ENCODE measurements around the gene WDR26. TPM values are rescaled to one million over a fixed set of nuclear protein-coding genes. Genes with fewer than 3 reads are reported as not detected.

WDR26 gene
- total and polyA plus RNA-seq, 8 donors, result 17.6 to 40.9 (median 22.1) TPM

DNA sequence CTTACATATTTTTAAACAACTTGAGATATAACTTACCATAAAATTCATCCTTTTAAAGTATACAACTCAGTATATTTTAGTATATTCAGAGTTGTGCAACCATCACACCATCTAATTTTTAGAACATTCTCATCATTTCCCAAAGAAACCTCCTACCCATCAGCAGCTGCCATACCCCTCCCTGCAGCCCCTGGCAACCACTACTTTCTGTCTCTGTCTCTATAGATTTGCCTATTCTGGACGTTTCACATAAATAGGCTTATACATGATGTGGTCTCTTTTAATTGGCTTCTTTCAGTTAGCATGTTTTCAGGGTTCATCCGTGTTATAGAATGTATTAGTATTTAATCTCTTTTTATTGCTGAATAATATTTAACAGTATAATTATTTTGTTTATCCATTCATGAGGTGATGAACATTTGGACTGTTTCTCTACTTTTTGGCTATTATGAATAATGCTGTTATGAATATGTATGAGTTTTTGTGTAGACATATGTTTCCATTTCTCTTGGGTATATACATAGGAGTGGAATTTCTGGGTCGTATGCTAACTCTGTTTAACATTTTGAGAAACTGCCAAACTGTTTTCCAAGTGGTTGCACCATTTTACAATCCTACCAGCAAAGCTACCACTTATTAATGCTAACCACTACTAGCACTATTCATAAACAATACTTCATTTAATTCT, 29.5 kb downstream of the WDR26 start:
- Histone ChIP-seq H3K36me3 (peaks cover 0 to 75% (median 10%) of the 10 kb centered on the region in 3 donors), H3K4me1 (no peaks in the 10 kb centered on the region), H3K27ac (no peak overlapping the region), H3K27me3 (no peaks in the 10 kb centered on the region), H3K4me3 (no peak overlapping the region), H3K9me3 (no peaks in the 10 kb centered on the region)
- TF ChIP-seq, protein P1, sequence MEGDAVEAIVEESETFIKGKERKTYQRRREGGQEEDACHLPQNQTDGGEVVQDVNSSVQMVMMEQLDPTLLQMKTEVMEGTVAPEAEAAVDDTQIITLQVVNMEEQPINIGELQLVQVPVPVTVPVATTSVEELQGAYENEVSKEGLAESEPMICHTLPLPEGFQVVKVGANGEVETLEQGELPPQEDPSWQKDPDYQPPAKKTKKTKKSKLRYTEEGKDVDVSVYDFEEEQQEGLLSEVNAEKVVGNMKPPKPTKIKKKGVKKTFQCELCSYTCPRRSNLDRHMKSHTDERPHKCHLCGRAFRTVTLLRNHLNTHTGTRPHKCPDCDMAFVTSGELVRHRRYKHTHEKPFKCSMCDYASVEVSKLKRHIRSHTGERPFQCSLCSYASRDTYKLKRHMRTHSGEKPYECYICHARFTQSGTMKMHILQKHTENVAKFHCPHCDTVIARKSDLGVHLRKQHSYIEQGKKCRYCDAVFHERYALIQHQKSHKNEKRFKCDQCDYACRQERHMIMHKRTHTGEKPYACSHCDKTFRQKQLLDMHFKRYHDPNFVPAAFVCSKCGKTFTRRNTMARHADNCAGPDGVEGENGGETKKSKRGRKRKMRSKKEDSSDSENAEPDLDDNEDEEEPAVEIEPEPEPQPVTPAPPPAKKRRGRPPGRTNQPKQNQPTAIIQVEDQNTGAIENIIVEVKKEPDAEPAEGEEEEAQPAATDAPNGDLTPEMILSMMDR (IDR thresholded peaks at IDR 0.05), result no peak
- 73 to 79% methylated on average over 3 of the region's 3 CpGs for WGBS, 2 donors
- intact Hi-C loops (cut with DNase I), result no loop called here
- DNase-seq (no peak), ATAC-seq (no peak), FAIRE-seq (no peak)

DNA sequence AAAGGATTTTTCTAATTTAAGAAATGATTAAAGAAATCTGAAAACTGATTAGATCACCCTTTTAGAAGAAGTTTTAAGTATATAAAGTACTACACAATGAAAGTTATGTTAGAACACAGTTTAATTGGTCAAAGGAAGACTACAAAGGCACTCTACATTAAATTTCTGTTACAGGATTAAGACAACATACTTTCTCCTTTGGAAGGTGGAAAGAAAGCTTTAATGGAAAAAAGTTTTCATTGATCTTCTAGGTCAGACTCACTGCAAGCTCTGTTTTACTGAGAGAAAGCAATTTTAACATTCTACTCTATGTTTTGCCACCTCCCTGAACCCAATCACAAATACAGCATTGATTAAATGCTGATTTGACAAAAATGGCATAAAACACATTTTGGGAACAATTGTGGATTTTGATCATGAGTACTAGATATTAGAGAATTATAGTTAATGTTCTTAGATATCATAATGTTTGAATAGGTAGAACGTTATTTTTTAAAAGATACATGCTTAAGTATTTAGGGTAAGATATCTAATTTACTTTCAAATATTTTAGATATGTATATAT, 32.0 kb downstream of the WDR26 start:
- Histone ChIP-seq H3K27me3 (no peaks in the 10 kb centered on the region), H3K4me3 (no peak overlapping the region), H3K4me1 (no peaks in the 10 kb centered on the region), H3K36me3 (peaks cover 0 to 62% (median 10%) of the 10 kb centered on the region in 3 donors), H3K9me3 (no peaks in the 10 kb centered on the region), H3K27ac (no peak overlapping the region)
- FAIRE-seq, result no peak
- ATAC-seq, result no peak
- WGBS, 2 donors, result 38 to 49% methylated on average over 1 of the region's 1 CpG
- no peak for DNase-seq
- intact Hi-C loops (cut with DNase I), result no loop called here
- TF ChIP-seq, protein P1 (IDR thresholded peaks at IDR 0.05), result no peak

DNA sequence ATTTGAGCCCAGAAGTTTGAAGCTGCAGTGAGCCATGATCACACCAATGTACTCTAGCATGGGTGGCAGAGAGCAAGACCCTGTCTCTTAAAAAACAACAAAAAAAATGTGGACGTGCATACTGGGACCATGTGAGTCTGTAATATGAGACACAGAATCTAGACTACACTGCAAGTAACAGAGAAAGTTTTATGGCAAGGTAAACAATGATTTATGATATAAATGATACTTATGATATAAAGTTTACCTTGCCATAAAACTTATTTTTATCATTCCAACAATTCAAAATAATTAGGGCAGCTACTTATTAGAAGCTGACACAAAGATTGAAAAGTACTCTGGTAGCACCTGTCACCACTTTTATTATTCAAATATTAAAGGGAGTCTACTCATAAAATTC, 34.7 kb downstream of the WDR26 start:
- WGBS, 2 donors, result 74 to 79% methylated on average over 1 of the region's 1 CpG
- FAIRE-seq (no peak), ATAC-seq (no peak), DNase-seq (no peak)
- TF ChIP-seq, protein P1 (IDR thresholded peaks at IDR 0.05), result no peak
- Histone ChIP-seq H3K36me3 (peaks cover 0 to 63% (median 10%) of the 10 kb centered on the region in 3 donors), H3K9me3 (no peaks in the 10 kb centered on the region), H3K4me1 (peaks cover 0 to 5% (median 0%) of the 10 kb centered on the region in 3 donors), H3K27me3 (no peaks in the 10 kb centered on the region), H3K27ac (no peak overlapping the region), H3K4me3 (no peak overlapping the region)
- intact Hi-C loops (cut with DNase I), result no loop called here

DNA sequence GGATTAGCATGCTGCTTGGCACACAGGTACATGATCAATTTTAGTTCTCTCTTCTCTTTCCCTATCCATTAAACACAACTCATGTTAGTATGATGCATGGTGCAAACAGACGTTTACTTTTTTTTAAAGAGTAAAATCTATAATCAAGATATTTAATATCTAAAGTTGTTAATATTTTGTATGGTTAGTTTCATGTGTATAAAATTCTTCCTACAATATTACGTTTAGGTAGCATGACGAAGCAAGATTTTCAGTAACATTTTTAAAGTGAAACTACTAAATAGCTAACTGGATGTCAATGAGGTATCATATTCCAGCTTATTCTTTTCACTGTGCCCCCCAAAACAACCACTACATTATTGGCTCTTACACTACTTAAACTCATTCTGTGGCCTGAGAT, 41.3 kb downstream of the WDR26 start:
- Histone ChIP-seq H3K9me3 (no peaks in the 10 kb centered on the region), H3K27ac (no peak overlapping the region), H3K4me3 (no peak overlapping the region), H3K27me3 (no peaks in the 10 kb centered on the region), H3K36me3 (peaks cover 0 to 76% (median 8%) of the 10 kb centered on the region in 3 donors), H3K4me1 (peaks cover 0 to 5% (median 0%) of the 10 kb centered on the region in 3 donors)
- ATAC-seq, result no peak
- intact Hi-C loops (cut with DNase I), result no loop called here
- no peak for FAIRE-seq
- no peak for DNase-seq
- TF ChIP-seq, protein P1 (IDR thresholded peaks at IDR 0.05), result no peak
- 71 to 80% methylated on average over 3 of the region's 3 CpGs for WGBS, 2 donors
